COLO829 (cell line): Measurements from ENCODE around the gene NOL6.
"Not testable (repeated sequence)": the region's sequence is repeated elsewhere in the genome, so short reads cannot be mapped to it uniquely, and the experiment has no call there.

Experiments used
- DNase-seq: peaks from one replicate; pipeline ENCODE4 v3.0.0; 2012; ENCODE audit warnings: low spot score

The NOL6 gene

GRCh38 chr9:33472881-33473615 lies 676 bp downstream of the NOL6 start:
- no peak for DNase-seq

- no peak for DNase-seq
These were observed 1.4 kb downstream of the NOL6 start for GRCh38 chr9:33472171-33472880.

GRCh38 chr9:33471361-33471760 lies 2.4 kb downstream of the NOL6 start:
- peak; percentile 45 for DNase-seq

GRCh38 chr9:33469891-33470290 lies 3.8 kb downstream of the NOL6 start:
- no peak for DNase-seq

- DNase-seq = no peak
These were observed 4.7 kb downstream of the NOL6 start for GRCh38 chr9:33468797-33469621.

- DNase-seq = no peak
These were observed 5.5 kb downstream of the NOL6 start for GRCh38 chr9:33468215-33468730.

GRCh38 chr9:33467526-33467925 lies 6.2 kb downstream of the NOL6 start:
- DNase-seq = no peak

- peak; percentile 83 for DNase-seq
These were observed 6.9 kb downstream of the NOL6 start for GRCh38 chr9:33466565-33467495.

GRCh38 chr9:33465596-33466564 lies 7.8 kb downstream of the NOL6 start:
- no peak for DNase-seq

GRCh38 chr9:33465096-33465495 lies 8.6 kb downstream of the NOL6 start:
- no peak for DNase-seq

- no peak for DNase-seq
These were observed 9.6 kb downstream of the NOL6 start for GRCh38 chr9:33464045-33464636.

GRCh38 chr9:33463151-33463550 lies 10.6 kb downstream of the NOL6 start:
- DNase-seq = no peak

- DNase-seq = no peak
These were observed 12.2 kb downstream of the NOL6 start for GRCh38 chr9:33461492-33461891.

- no peak for DNase-seq
These were observed 12.9 kb downstream of the NOL6 start for GRCh38 chr9:33460854-33461253.

GRCh38 chr9:33459115-33459514 lies 14.6 kb downstream of the NOL6 start:
- DNase-seq = no peak

- no peak for DNase-seq
These were observed 15.3 kb downstream of the NOL6 start for GRCh38 chr9:33458444-33458843.

- no peak for DNase-seq
These were observed 17.8 kb downstream of the NOL6 start for GRCh38 chr9:33455945-33456344.

- not testable (repeated sequence) for DNase-seq
These were observed 18.3 kb downstream of the NOL6 start for GRCh38 chr9:33455456-33455855.

GRCh38 chr9:33454661-33455026 lies 19.1 kb downstream of the NOL6 start:
- not testable (repeated sequence) for DNase-seq
